Stimulated activated CD8-positive, alpha-beta memory T cell treated with anti-CD3 and anti-CD28 coated beads, Interleukin-15, amount 100 ng/mL, for 4 hours (primary cell): ENCODE data around the gene TRAPPC10.

ENCODE experiments used
- DNase-seq, 2 donors: peaks; one replicate each; pipeline ENCODE4 v3.0.0-alpha.2; 2020; ENCODE audit warnings: low read depth in 2 of 2

Gene TRAPPC10

GRCh38 chr21:44039828-44040227 lies 27.7 kb downstream of the TRAPPC10 start:
- no peak for DNase-seq

- no peak for DNase-seq
Observed at GRCh38 chr21:44043613-44044012, 31.5 kb downstream of the TRAPPC10 start.

- no peak for DNase-seq
Observed at GRCh38 chr21:44046734-44047133, 34.6 kb downstream of the TRAPPC10 start.

- no peak for DNase-seq
Observed at GRCh38 chr21:44047996-44048560, 36.0 kb downstream of the TRAPPC10 start.

GRCh38 chr21:44049182-44049581 lies 37.1 kb downstream of the TRAPPC10 start:
- DNase-seq: no peak

GRCh38 chr21:44049606-44050005 lies 37.5 kb downstream of the TRAPPC10 start:
- no peak for DNase-seq

- DNase-seq: no peak
Observed at GRCh38 chr21:44050276-44050675, 38.2 kb downstream of the TRAPPC10 start.

GRCh38 chr21:44051462-44051941 lies 39.4 kb downstream of the TRAPPC10 start:
- DNase-seq: no peak

GRCh38 chr21:44052071-44052829 lies 40.1 kb downstream of the TRAPPC10 start:
- no peak for DNase-seq

- DNase-seq: no peak
Observed at GRCh38 chr21:44052830-44053226, 40.7 kb downstream of the TRAPPC10 start.

GRCh38 chr21:44053567-44053966 lies 41.5 kb downstream of the TRAPPC10 start:
- no peak for DNase-seq

- DNase-seq: no peak
Observed at GRCh38 chr21:44054710-44055109, 42.6 kb downstream of the TRAPPC10 start.

- DNase-seq: no peak
Observed at GRCh38 chr21:44057055-44057454, 44.9 kb downstream of the TRAPPC10 start.

GRCh38 chr21:44057960-44058651 lies 46.0 kb downstream of the TRAPPC10 start:
- no peak for DNase-seq

GRCh38 chr21:44058652-44058964 lies 46.5 kb downstream of the TRAPPC10 start:
- DNase-seq: no peak

- no peak for DNase-seq
Observed at GRCh38 chr21:44058981-44059380, 46.9 kb downstream of the TRAPPC10 start.

- DNase-seq: no peak
Observed at GRCh38 chr21:44059710-44060109, 47.6 kb downstream of the TRAPPC10 start.

- no peak for DNase-seq
Observed at GRCh38 chr21:44062380-44062779, 50.3 kb downstream of the TRAPPC10 start.

GRCh38 chr21:44063151-44063912 lies 51.2 kb downstream of the TRAPPC10 start:
- DNase-seq: no peak

GRCh38 chr21:44064852-44065403 lies 52.8 kb downstream of the TRAPPC10 start:
- DNase-seq: no peak

GRCh38 chr21:44065428-44065827 lies 53.3 kb downstream of the TRAPPC10 start:
- peak; percentile 65 to 72 for DNase-seq

- no peak for DNase-seq
Observed at GRCh38 chr21:44066116-44066515, 54.0 kb downstream of the TRAPPC10 start.
